Measurements from ENCODE around the gene MAS1.

GRCh38 chr6:159902620-159903019 is 11.8 kb downstream of the MAS1 start:
- no peak for TF ChIP-seq CEBPB (IDR thresholded peaks at IDR 0.05)
- no peak for TF ChIP-seq MAFK (IDR thresholded peaks at IDR 0.05; ENCODE audit: partially characterized antibody)
- TF ChIP-seq GATA3 (IDR thresholded peaks at IDR 0.05; ENCODE audit: borderline replicate concordance) = no peak
- TF ChIP-seq CTCF (IDR thresholded peaks at IDR 0.05) = no peak
- no peak for TF ChIP-seq MAX (IDR thresholded peaks at IDR 0.05)
- no peak for TF ChIP-seq FOSL2 (IDR thresholded peaks at IDR 0.05)
- TF ChIP-seq FOSL2 (CRISPR knock-in tag; IDR thresholded peaks at IDR 0.05) = no peak
- TF ChIP-seq ZFP36 (IDR thresholded peaks at IDR 0.05; ENCODE audit: borderline replicate concordance, partially characterized antibody) = no peak
- no peak for TF ChIP-seq POLR2A (IDR thresholded peaks at IDR 0.05; ENCODE audit: low read length)
